DND-41 (cell line): ENCODE results near the gene FPR3.

Experiments used
- EZH2 ChIP-seq: IDR thresholded peaks from 3 replicates; pipeline ENCODE4 v1.6.1; 2012; ENCODE audit warnings: borderline replicate concordance, low read depth, mild to moderate bottlenecking, moderate library complexity, low read length, inconsistent platforms; ENCODE audit not compliant: severe bottlenecking
- TF ChIP-seq, protein P1 (sequence below): IDR thresholded peaks from 2 replicates; pipeline ENCODE4 v1.5.1; 2012; ENCODE audit warnings: borderline replicate concordance, low read length, moderate library complexity, mild to moderate bottlenecking; ENCODE audit not compliant: poor library complexity, severe bottlenecking; ENCODE audit errors: extremely low read depth

DNA sequence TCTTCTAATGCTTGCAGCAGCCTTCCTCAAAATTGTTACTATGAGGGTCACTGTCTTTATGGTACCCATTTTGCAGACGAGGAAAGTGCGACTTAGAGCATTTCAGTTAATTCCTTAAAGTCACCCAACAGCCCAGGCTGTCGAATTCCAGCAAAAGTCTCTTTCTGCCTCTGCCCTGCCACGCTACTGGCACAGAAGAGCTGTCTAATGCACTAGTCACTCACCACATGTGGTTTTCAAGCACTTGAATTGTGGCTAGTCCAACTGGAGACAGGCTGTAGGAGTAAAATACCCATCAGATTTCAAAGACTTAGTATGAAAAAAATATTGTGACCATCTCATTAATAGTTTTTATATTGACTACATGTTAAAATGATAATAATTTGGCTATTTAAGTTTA, 45.0 kb upstream of the FPR3 start:
- TF ChIP-seq, protein P1, sequence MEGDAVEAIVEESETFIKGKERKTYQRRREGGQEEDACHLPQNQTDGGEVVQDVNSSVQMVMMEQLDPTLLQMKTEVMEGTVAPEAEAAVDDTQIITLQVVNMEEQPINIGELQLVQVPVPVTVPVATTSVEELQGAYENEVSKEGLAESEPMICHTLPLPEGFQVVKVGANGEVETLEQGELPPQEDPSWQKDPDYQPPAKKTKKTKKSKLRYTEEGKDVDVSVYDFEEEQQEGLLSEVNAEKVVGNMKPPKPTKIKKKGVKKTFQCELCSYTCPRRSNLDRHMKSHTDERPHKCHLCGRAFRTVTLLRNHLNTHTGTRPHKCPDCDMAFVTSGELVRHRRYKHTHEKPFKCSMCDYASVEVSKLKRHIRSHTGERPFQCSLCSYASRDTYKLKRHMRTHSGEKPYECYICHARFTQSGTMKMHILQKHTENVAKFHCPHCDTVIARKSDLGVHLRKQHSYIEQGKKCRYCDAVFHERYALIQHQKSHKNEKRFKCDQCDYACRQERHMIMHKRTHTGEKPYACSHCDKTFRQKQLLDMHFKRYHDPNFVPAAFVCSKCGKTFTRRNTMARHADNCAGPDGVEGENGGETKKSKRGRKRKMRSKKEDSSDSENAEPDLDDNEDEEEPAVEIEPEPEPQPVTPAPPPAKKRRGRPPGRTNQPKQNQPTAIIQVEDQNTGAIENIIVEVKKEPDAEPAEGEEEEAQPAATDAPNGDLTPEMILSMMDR, result no peak
- no peak for TF ChIP-seq EZH2
